B cell (primary cell): ENCODE measurements around the gene TWIST2. TPM values are rescaled to one million over a fixed set of nuclear protein-coding genes. Genes with fewer than 3 reads are reported as not detected.

ENCODE experiments used
- ATAC-seq: fragments of 200-7000 bp; cut with Tn5 transposase; one replicate; pipeline ENCODE4 v1.10.0; 2021; ENCODE audit warnings: low read depth, mild to moderate bottlenecking, moderate number of reproducible peaks, moderate library complexity
- CTCF ChIA-PET: fragments of 350-600 bp; sonication (Branson Sonifier 250); formaldehyde crosslinking; loops from one replicate; lab custom pipeline; 2021; ENCODE audit warnings: antibody characterized with exemption, inconsistent platforms; lab: Charles Lee
- POLR2A ChIA-PET: fragments of 350-600 bp; sonication (Branson Sonifier 250); formaldehyde crosslinking; loops from one replicate; lab custom pipeline; 2021; ENCODE audit warnings: antibody characterized with exemption; lab: Charles Lee
- DNase-seq: peaks from one replicate; pipeline ENCODE4 v3.0.0; 2013
- H2AFZ ChIP-seq: 2 replicates; pipeline ENCODE4 v1.6.1; 2012; ENCODE audit warnings: mild to moderate bottlenecking, low read depth, low read length; ENCODE audit not compliant: insufficient read depth, poor library complexity, severe bottlenecking
- H3K27ac ChIP-seq, 2 donors: 1 replicate in 1 of 2; 2 replicates in 1 of 2; pipeline ENCODE4 v1.5.1; 2012 to 2013; ENCODE audit warnings: low read length in 2 of 2, mild to moderate bottlenecking in 2 of 2, moderate library complexity in 1 of 2
- H3K27me3 ChIP-seq, 4 experiments: fragments of 200-600 bp in 1 of 4; sonication (generic) in 1 of 4; replicated peaks in 1 of 4; 1 replicate in 2 of 4; 2 replicates in 2 of 4; pipeline versions ENCODE4 v1.6.1 to v1.7.0; 2013 to 2016; ENCODE audit warnings: low read length in 3 of 4, mild to moderate bottlenecking in 2 of 4, mixed read lengths in 1 of 4, moderate library complexity in 1 of 4; ENCODE audit not compliant: insufficient read depth in 4 of 4, control insufficient read depth in 3 of 4; ENCODE audit errors: control extremely low read depth in 1 of 4
- H3K36me3 ChIP-seq, 2 experiments: replicated peaks in 1 of 2; 1 replicate in 1 of 2; 2 replicates in 1 of 2; pipeline versions ENCODE4 v1.6.1 to v1.7.1; 2013; ENCODE audit warnings: low read length in 1 of 2; ENCODE audit not compliant: insufficient read depth in 2 of 2, control insufficient read depth in 1 of 2; ENCODE audit errors: control extremely low read depth in 1 of 2, extremely low read depth in 1 of 2
- H3K4me1 ChIP-seq, 2 donors: fragments of 200-600 bp in 1 of 2; sonication (generic) in 1 of 2; 1 replicate in 1 of 2; 2 replicates in 1 of 2; pipeline versions ENCODE4 v1.5.1 to v1.6.1; 2013 to 2017; ENCODE audit warnings: low read length in 2 of 2; ENCODE audit not compliant: control insufficient read depth in 2 of 2, insufficient read depth in 2 of 2
- H3K4me2 ChIP-seq: replicated peaks from 2 replicates; pipeline ENCODE3; 2012; ENCODE audit warnings: mild to moderate bottlenecking, low read depth, low read length; ENCODE audit not compliant: poor library complexity, severe bottlenecking
- H3K4me3 ChIP-seq, 5 experiments: fragments of 200-600 bp in 1 of 5; sonication (generic) in 1 of 5; 1 replicate in 3 of 5; 2 replicates in 2 of 5; pipeline versions ENCODE4 v1.5.1 to v1.7.0; 2011 to 2016; ENCODE audit warnings: low read length in 4 of 5, mild to moderate bottlenecking in 4 of 5, low read depth in 2 of 5, control low read depth in 1 of 5, moderate library complexity in 1 of 5; ENCODE audit not compliant: insufficient read depth in 1 of 5; ENCODE audit errors: control extremely low read depth in 1 of 5, extremely low read depth in 1 of 5
- H3K79me2 ChIP-seq: fragments of 200-600 bp; sonication (generic); one replicate; pipeline ENCODE4 v1.6.0; 2016; ENCODE audit warnings: low read length; ENCODE audit not compliant: control insufficient read depth, insufficient read depth
- H3K9ac ChIP-seq: fragments of 200-600 bp; sonication (generic); 2 replicates; pipeline ENCODE4 v1.6.1; 2017; ENCODE audit warnings: mild to moderate bottlenecking, low read length, moderate library complexity
- H3K9me3 ChIP-seq, 3 donors: one replicate each; pipeline versions ENCODE4 v1.6.1 to v1.7.1; 2013; ENCODE audit warnings: low read length in 2 of 3; ENCODE audit not compliant: control insufficient read depth in 2 of 3, insufficient read depth in 1 of 3; ENCODE audit errors: control extremely low read depth in 1 of 3
- H4K20me1 ChIP-seq: 2 replicates; pipeline ENCODE4 v1.6.0; 2012; ENCODE audit warnings: mild to moderate bottlenecking, low read length; ENCODE audit not compliant: insufficient read depth, control insufficient read depth, poor library complexity, severe bottlenecking
- H3K27ac Mint-ChIP-seq: one replicate; pipeline ENCODE4 v1.8.0; 2021; ENCODE audit warnings: mixed read lengths
- H3K27me3 Mint-ChIP-seq: one replicate; pipeline ENCODE4 v1.8.0; 2021; ENCODE audit warnings: mixed read lengths
- H3K4me1 Mint-ChIP-seq: one replicate; pipeline ENCODE4 v1.8.0; 2021; ENCODE audit warnings: mixed read lengths
- H3K4me3 Mint-ChIP-seq: one replicate; pipeline ENCODE4 v1.8.0; 2021; ENCODE audit warnings: mixed read lengths
- H3K9me3 Mint-ChIP-seq: one replicate; pipeline ENCODE4 v1.8.0; 2022; ENCODE audit warnings: mixed read lengths; ENCODE audit not compliant: insufficient read depth
- EZH2 ChIP-seq: IDR thresholded peaks from 2 replicates; pipeline ENCODE4 v1.6.1; 2012; ENCODE audit warnings: borderline replicate concordance, low read depth, mild to moderate bottlenecking, moderate library complexity, low read length; ENCODE audit not compliant: insufficient read depth, poor library complexity, severe bottlenecking
- WGBS: methylation state at CpG from one replicate; pipeline ENCODE4 v1.1.5; 2013; ENCODE audit warnings: missing lambda C conversion rate; ENCODE audit not compliant: insufficient coverage; 5-methylcytosine and 5-hydroxymethylcytosine counted together
- intact Hi-C: fragments of 100-400 bp; cut with micrococcal nuclease; formaldehyde crosslinking; loops from one replicate; pipeline ENCODE4 v1.10.0; 2022
- polyA plus RNA-seq: library from polyadenylated mRNA; depleted of rRNA; stranded (reverse); fragments of >200 nt; gene quantifications from 2 replicates; pipeline ENCODE4 v1.2.3, GENCODE V29; 2012
- total RNA-seq, 2 donors: library from RNA; stranded (reverse); fragments of 120-200 nt in 1 of 2; gene quantifications; 1 replicate in 1 of 2; 2 replicates in 1 of 2; pipeline versions ENCODE4 v1.2.3 to v1.2.4, GENCODE V29; 2013 to 2022
- TF ChIP-seq, protein P1 (sequence below): fragments of 200-600 bp; IDR thresholded peaks from one replicate; pipeline ENCODE4 v1.8.0; 2022; ENCODE audit warnings: antibody characterized with exemption, mild to moderate bottlenecking

TWIST2 gene
- total and polyA plus RNA-seq, 2 donors (not counting 1 experiment from before 2014, with no cell fraction given), result 0.07 TPM; not detected in 1

DNA sequence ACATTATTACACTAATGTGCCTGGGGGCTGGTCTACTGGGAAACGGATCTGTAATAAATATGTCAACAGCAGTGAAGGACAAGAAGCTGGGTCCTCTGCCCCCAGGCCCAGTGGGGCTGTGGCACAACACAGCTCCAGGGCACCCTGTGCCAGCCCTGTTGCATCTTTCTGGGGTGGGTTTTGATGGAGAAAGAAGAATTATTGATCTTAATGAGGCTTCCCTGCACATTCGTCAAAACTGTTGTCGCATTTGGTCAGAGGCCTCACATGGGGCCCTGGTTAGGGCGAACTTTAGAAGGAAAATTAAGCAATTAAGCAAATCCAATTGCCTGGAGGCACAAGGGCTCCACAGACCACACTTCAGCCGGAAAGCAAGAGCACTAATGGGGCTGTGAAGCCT lies 30.0 kb upstream of the TWIST2 start:
- Histone ChIP-seq H3K27me3 (peaks cover 0 to 19% (median 3%) of the 10 kb centered on the region in 4 experiments), H3K79me2 (no peaks in the 10 kb centered on the region), H3K4me1 (no peaks in the 10 kb centered on the region), H4K20me1 (no peaks in the 10 kb centered on the region), H3K4me3 (no peak overlapping the region), H2AFZ (no peak overlapping the region), H3K27ac (no peak overlapping the region), H3K9ac (no peak overlapping the region), H3K4me2 (no peak overlapping the region), H3K9me3 (peaks cover 0 to 10% (median 2%) of the 10 kb centered on the region in 3 donors), H3K36me3 (no peaks in the 10 kb centered on the region)
- ChIA-PET POLR2A (no interaction called here), CTCF (no interaction called here)
- ATAC-seq (no peak), DNase-seq (no peak)
- 100% methylated on average over 2 of the region's 5 CpGs for WGBS
- Mint-ChIP-seq H3K4me1 (no peaks in the 10 kb centered on the region), H3K9me3 (no peaks in the 10 kb centered on the region), H3K4me3 (no peak overlapping the region), H3K27ac (no peak overlapping the region), H3K27me3 (peaks cover 17% of the 10 kb centered on the region)
- TF ChIP-seq EZH2, result no peak
- intact Hi-C loops, result no loop called here

DNA sequence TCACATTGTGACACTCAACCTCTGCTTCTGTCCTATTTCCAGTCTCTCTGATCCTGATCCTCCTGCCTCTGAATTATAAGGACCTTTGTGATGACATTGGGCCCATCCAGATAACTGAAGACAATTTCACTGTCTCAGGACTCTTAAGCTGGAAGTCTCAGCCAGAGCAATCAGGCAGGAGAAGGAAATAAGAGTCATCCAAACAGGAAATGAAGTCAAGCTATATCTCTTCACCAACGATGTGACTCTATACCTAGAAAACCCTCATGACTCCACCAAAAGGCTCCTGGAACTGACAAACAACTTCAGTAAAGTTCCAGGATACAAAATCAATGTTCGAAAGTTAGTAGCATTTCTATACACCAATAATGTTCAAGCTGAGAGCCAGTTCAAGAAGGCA lies 29.3 kb upstream of the TWIST2 start:
- 54% methylated on average over 2 of the region's 2 CpGs for WGBS
- H3K27ac ChIP-seq, result no peak overlapping the region
- no peaks in the 10 kb centered on the region for H3K36me3 ChIP-seq
- ChIA-PET POLR2A (no interaction called here), CTCF (no interaction called here)
- H3K27me3 Mint-ChIP-seq, result peaks cover 17% of the 10 kb centered on the region
- H3K4me1 Mint-ChIP-seq, result no peaks in the 10 kb centered on the region
- H3K9me3 Mint-ChIP-seq, result no peaks in the 10 kb centered on the region
- no peak overlapping the region for H3K9ac ChIP-seq
- DNase-seq, result no peak
- intact Hi-C loops, result no loop called here
- H3K79me2 ChIP-seq, result no peaks in the 10 kb centered on the region
- H3K4me3 Mint-ChIP-seq, result no peak overlapping the region
- peaks cover 1 to 11% (median 2%) of the 10 kb centered on the region in 3 donors for H3K9me3 ChIP-seq
- no peak overlapping the region for H3K4me3 ChIP-seq
- H3K4me1 ChIP-seq, result no peaks in the 10 kb centered on the region
- no peaks in the 10 kb centered on the region for H4K20me1 ChIP-seq
- no peak overlapping the region for H3K27ac Mint-ChIP-seq
- peaks cover 0 to 21% (median 3%) of the 10 kb centered on the region in 4 experiments for H3K27me3 ChIP-seq
- TF ChIP-seq, protein P1, sequence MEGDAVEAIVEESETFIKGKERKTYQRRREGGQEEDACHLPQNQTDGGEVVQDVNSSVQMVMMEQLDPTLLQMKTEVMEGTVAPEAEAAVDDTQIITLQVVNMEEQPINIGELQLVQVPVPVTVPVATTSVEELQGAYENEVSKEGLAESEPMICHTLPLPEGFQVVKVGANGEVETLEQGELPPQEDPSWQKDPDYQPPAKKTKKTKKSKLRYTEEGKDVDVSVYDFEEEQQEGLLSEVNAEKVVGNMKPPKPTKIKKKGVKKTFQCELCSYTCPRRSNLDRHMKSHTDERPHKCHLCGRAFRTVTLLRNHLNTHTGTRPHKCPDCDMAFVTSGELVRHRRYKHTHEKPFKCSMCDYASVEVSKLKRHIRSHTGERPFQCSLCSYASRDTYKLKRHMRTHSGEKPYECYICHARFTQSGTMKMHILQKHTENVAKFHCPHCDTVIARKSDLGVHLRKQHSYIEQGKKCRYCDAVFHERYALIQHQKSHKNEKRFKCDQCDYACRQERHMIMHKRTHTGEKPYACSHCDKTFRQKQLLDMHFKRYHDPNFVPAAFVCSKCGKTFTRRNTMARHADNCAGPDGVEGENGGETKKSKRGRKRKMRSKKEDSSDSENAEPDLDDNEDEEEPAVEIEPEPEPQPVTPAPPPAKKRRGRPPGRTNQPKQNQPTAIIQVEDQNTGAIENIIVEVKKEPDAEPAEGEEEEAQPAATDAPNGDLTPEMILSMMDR, result no peak
- no peak for TF ChIP-seq EZH2
- no peak for ATAC-seq
- no peak overlapping the region for H3K4me2 ChIP-seq
- H2AFZ ChIP-seq, result no peak overlapping the region
